Putamen (tissue), 1 donor: Measurements from ENCODE around the gene KCNMA1.
"Not testable (repeated sequence)": the region's sequence is repeated elsewhere in the genome, so short reads cannot be mapped to it uniquely, and the experiment has no call there.

ENCODE experiments used
- DNase-seq: peaks from one replicate; pipeline ENCODE4 v3.0.0-alpha.2; 2016; ENCODE audit warnings: low spot score

Gene KCNMA1

GRCh38 chr10:77361831-77362230 lies 275.8 kb downstream of the KCNMA1 start:
- DNase-seq: no peak

GRCh38 chr10:77361426-77361825 lies 276.2 kb downstream of the KCNMA1 start:
- no peak for DNase-seq

- no peak for DNase-seq
Observed at GRCh38 chr10:77360835-77361234, 276.8 kb downstream of the KCNMA1 start.

- no peak for DNase-seq
Observed at GRCh38 chr10:77359950-77360520, 277.6 kb downstream of the KCNMA1 start.

- peak; percentile 57 for DNase-seq
Observed at GRCh38 chr10:77359287-77359691, 278.3 kb downstream of the KCNMA1 start.

- no peak for DNase-seq
Observed at GRCh38 chr10:77358656-77359055, 279.0 kb downstream of the KCNMA1 start.

GRCh38 chr10:77357611-77358310 lies 279.8 kb downstream of the KCNMA1 start:
- DNase-seq: no peak

GRCh38 chr10:77357185-77357584 lies 280.4 kb downstream of the KCNMA1 start:
- no peak for DNase-seq

GRCh38 chr10:77355844-77356243 lies 281.8 kb downstream of the KCNMA1 start:
- no peak for DNase-seq

GRCh38 chr10:77351386-77351785 lies 286.2 kb downstream of the KCNMA1 start:
- DNase-seq: no peak

- DNase-seq: no peak
Observed at GRCh38 chr10:77350711-77351119, 286.9 kb downstream of the KCNMA1 start.

- no peak for DNase-seq
Observed at GRCh38 chr10:77350134-77350533, 287.5 kb downstream of the KCNMA1 start.

GRCh38 chr10:77349226-77349625 lies 288.4 kb downstream of the KCNMA1 start:
- DNase-seq: no peak

- no peak for DNase-seq
Observed at GRCh38 chr10:77348751-77349150, 288.9 kb downstream of the KCNMA1 start.

- no peak for DNase-seq
Observed at GRCh38 chr10:77348082-77348481, 289.5 kb downstream of the KCNMA1 start.

GRCh38 chr10:77347052-77347451 lies 290.6 kb downstream of the KCNMA1 start:
- DNase-seq: no peak

GRCh38 chr10:77341055-77341454 lies 296.6 kb downstream of the KCNMA1 start:
- DNase-seq: no peak

- DNase-seq: not testable (repeated sequence)
Observed at GRCh38 chr10:77339872-77340271, 297.7 kb downstream of the KCNMA1 start.

- no peak for DNase-seq
Observed at GRCh38 chr10:77339166-77339565, 298.4 kb downstream of the KCNMA1 start.

- DNase-seq: no peak
Observed at GRCh38 chr10:77338143-77338542, 299.5 kb downstream of the KCNMA1 start.

GRCh38 chr10:77334501-77334900 lies 303.1 kb downstream of the KCNMA1 start:
- no peak for DNase-seq

- DNase-seq: no peak
Observed at GRCh38 chr10:77333610-77334340, 303.8 kb downstream of the KCNMA1 start.

GRCh38 chr10:77332256-77332655 lies 305.4 kb downstream of the KCNMA1 start:
- DNase-seq: no peak
